ENCODE results near the gene CNOT11. TPM values are rescaled to one million over a fixed set of nuclear protein-coding genes. Genes with fewer than 3 reads are reported as not detected.

The CNOT11 gene
- total RNA-seq, 6 experiments from 2014 or later = 17.0 to 28.5 (median 21.5) TPM

GRCh38 chr2:101307950-101308431 is 55.3 kb downstream of the CNOT11 start:
- Histone ChIP-seq H3K4me3 (peak overlapping the region; percentile 85 to 97 (median 94)), H3K27ac (peak overlapping the region; percentile 93 to 99 (median 94)), H3K4me1 (peaks cover 0 to 42% (median 0%) of the 10 kb centered on the region in 4 donors), H3K9me3 (no peaks in the 10 kb centered on the region), H3K27me3 (no peaks in the 10 kb centered on the region), H3K36me3 (no peaks in the 10 kb centered on the region)
- no CpG with 5 or more reads among the region's 57 CpGs for WGBS (ENCODE audit: insufficient coverage, low coverage, low lambda C conversion rate, missing lambda C conversion rate)
- TF ChIP-seq CTCF (IDR thresholded peaks at IDR 0.05) (no peak), POLR2A (IDR thresholded peaks at IDR 0.05) (no peak)
- intact Hi-C loops (cut with DNase I) = no loop called here
- ATAC-seq = peak in 3 of 4 donors; percentile 1 to 9 (median 5)
- peak; percentile 57 to 69 (median 61) for DNase-seq

- TF ChIP-seq CTCF (IDR thresholded peaks at IDR 0.05) = peak in 2 of 4 donors; percentile 9 to 23
- TF ChIP-seq POLR2A (IDR thresholded peaks at IDR 0.05) = peak; percentile 97
- intact Hi-C loops (cut with DNase I) = no loop called here
- no peaks in the 10 kb centered on the region for H3K36me3 ChIP-seq
- ATAC-seq (peak; percentile 84 to 93 (median 92)), DNase-seq (peak; percentile 97 to 98 (median 97))
- no peaks in the 10 kb centered on the region for H3K27me3 ChIP-seq
- peak within 1 kb of the TSS; percentile 93 to 99 (median 94) for H3K27ac ChIP-seq
- H3K9me3 ChIP-seq = no peaks in the 10 kb centered on the region
- WGBS (ENCODE audit: insufficient coverage, low coverage, low lambda C conversion rate, missing lambda C conversion rate) = 4% methylated on average over 15 of the region's 76 CpGs
- H3K4me3 ChIP-seq = peak within 1 kb of the TSS; percentile 85 to 97 (median 94)
- H3K4me1 ChIP-seq = peaks cover 0 to 38% (median 0%) of the 10 kb centered on the region in 4 donors
Observed at GRCh38 chr2:101308432-101309210, 55.9 kb downstream of the CNOT11 start, which contains the start of gene RNF149. TSS of gene RNF149 (minus strand) at chr2:101308701. CDS start at chr2:101308588, 113 bp downstream.

GRCh38 chr2:101310090-101310833 is 57.6 kb downstream of the CNOT11 start:
- no peak overlapping the region for H3K4me3 ChIP-seq
- peaks cover 0 to 28% (median 0%) of the 10 kb centered on the region in 4 donors for H3K4me1 ChIP-seq
- H3K9me3 ChIP-seq = no peaks in the 10 kb centered on the region
- intact Hi-C loops (cut with DNase I) = no loop called here
- H3K36me3 ChIP-seq = no peaks in the 10 kb centered on the region
- peak overlapping the region in 1 of 3 donors; percentile 0 for H3K27ac ChIP-seq
- ATAC-seq = no peak
- H3K27me3 ChIP-seq = no peaks in the 10 kb centered on the region
- no peak for DNase-seq
- no peak for TF ChIP-seq POLR2A (IDR thresholded peaks at IDR 0.05)
- no peak for TF ChIP-seq CTCF (IDR thresholded peaks at IDR 0.05)
- WGBS (ENCODE audit: insufficient coverage, low coverage, low lambda C conversion rate, missing lambda C conversion rate) = 60% methylated on average over 10 of the region's 10 CpGs

- DNase-seq = no peak
- intact Hi-C loops (cut with DNase I) = no loop called here
- 59% methylated on average over 6 of the region's 7 CpGs for WGBS (ENCODE audit: insufficient coverage, low coverage, low lambda C conversion rate, missing lambda C conversion rate)
Observed at GRCh38 chr2:101310834-101311695, 58.4 kb downstream of the CNOT11 start.

More at GRCh38 chr2:101310834-101311695, 58.4 kb downstream of the CNOT11 start:
- Histone ChIP-seq H3K9me3 (no peaks in the 10 kb centered on the region), H3K27ac (peak overlapping the region in 1 of 3 donors; percentile 28), H3K4me3 (no peak overlapping the region), H3K27me3 (no peaks in the 10 kb centered on the region), H3K36me3 (no peaks in the 10 kb centered on the region), H3K4me1 (peaks cover 0 to 23% (median 0%) of the 10 kb centered on the region in 4 donors)
- ATAC-seq = no peak
- TF ChIP-seq CTCF (IDR thresholded peaks at IDR 0.05) (no peak), POLR2A (IDR thresholded peaks at IDR 0.05) (no peak)

Measured in right lobe of liver (tissue), 6 donors.